ENCODE data around the gene ASPG.

DNA sequence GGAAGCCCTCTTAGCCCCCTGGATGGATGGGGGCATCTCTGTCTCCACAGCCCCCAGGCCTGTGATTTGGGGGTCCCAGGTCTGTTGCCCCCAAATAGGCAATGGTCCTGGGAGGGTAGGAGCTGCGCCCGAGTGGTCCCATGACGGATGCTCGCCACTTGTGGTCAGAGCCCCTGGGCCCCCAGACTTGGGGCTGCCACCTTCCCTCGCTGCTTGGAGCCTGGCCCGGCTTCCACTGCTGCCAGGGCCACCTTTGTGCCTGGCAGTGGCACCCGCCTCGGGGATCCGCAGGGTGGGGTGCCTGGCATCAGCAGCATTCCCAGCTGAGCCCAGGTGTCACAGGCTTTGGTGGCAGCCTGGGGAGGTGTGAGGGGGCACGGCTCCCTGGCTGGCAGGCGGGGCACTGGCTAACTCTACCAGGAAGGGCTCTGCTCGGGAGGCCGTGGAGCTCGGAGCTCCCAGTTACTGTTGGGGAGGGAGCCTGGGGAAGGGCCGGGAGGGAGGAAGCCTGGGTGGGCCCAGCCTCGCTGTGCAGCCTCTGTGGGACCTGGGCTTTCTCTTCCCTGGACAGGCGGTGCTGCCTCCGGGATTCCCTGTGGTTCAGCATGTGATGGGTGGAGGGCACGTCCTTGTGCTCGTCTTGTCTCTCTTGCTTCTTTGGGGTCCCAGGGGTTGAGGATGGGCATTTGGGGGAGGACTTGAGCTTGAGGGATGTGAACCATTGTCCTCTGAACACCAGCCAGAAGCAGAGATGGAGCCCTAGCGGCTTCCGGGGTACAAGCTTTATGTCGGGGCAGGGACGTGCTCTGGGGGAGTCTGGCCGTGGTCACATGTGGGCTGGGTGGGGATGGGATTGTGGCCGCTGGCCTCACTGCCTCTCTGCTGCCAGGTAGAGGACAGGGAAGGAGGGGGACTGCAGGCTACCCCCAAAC is 58.3 kb downstream of the ASPG start:
- TF ChIP-seq CTCF (IDR thresholded peaks at IDR 0.05) (no peak), POLR2A (IDR thresholded peaks at IDR 0.05) (no peak)

All from esophagus squamous epithelium (tissue), 4 donors.